Hepatocyte (in vitro differentiated cells): Measurements from ENCODE around the gene SULT1E1. TPM values are rescaled to one million over a fixed set of nuclear protein-coding genes. Genes with fewer than 3 reads are reported as not detected.

Source experiments
- DNase-seq: peaks from one replicate; pipeline ENCODE4 v3.0.0-alpha.2; 2016; ENCODE audit warnings: low spot score
- H2AFZ ChIP-seq: fragments of 200-600 bp; sonication (generic); 2 replicates; pipeline ENCODE4 v1.6.0; 2016; ENCODE audit warnings: antibody characterized with exemption, mild to moderate bottlenecking
- H3K27ac ChIP-seq: fragments of 200-600 bp; sonication (generic); 2 replicates; pipeline ENCODE4 v1.5.1; 2016; ENCODE audit warnings: mild to moderate bottlenecking
- H3K27me3 ChIP-seq: fragments of 200-600 bp; sonication (generic); 2 replicates; pipeline ENCODE4 v1.6.1; 2016
- H3K36me3 ChIP-seq: fragments of 200-600 bp; sonication (generic); replicated peaks from 2 replicates; pipeline ENCODE4 v1.5.1; 2016; ENCODE audit warnings: low read depth; ENCODE audit not compliant: insufficient read depth
- H3K4me1 ChIP-seq: fragments of 200-600 bp; sonication (generic); 2 replicates; pipeline ENCODE4 v1.5.1; 2016; ENCODE audit warnings: mild to moderate bottlenecking, moderate library complexity; ENCODE audit not compliant: insufficient read depth
- H3K4me2 ChIP-seq: fragments of 200-600 bp; sonication (generic); 2 replicates; pipeline ENCODE4 v1.6.0; 2016
- H3K4me3 ChIP-seq: fragments of 200-600 bp; sonication (generic); 2 replicates; pipeline ENCODE4 v1.5.1; 2016; ENCODE audit warnings: mild to moderate bottlenecking
- H3K79me2 ChIP-seq: fragments of 200-600 bp; sonication (generic); 2 replicates; pipeline ENCODE4 v1.6.0; 2017; ENCODE audit warnings: mild to moderate bottlenecking
- H3K9me2 ChIP-seq: fragments of 200-600 bp; sonication (generic); replicated peaks from 2 replicates; pipeline ENCODE4 v1.6.0; 2017; ENCODE audit warnings: mild to moderate bottlenecking; ENCODE audit not compliant: insufficient read depth
- H3K9me3 ChIP-seq: fragments of 200-600 bp; sonication (generic); 2 replicates; pipeline ENCODE4 v1.5.1; 2016; ENCODE audit warnings: low read depth, mild to moderate bottlenecking
- H4K20me1 ChIP-seq: fragments of 200-600 bp; sonication (generic); 2 replicates; pipeline ENCODE4 v1.6.0; 2016; ENCODE audit warnings: mild to moderate bottlenecking; ENCODE audit not compliant: insufficient read depth, poor library complexity, severe bottlenecking
- CTCF ChIP-seq: fragments of 200-600 bp; sonication (generic); IDR thresholded peaks from 2 replicates; pipeline ENCODE4 v1.5.1; 2016; ENCODE audit warnings: antibody characterized with exemption, mild to moderate bottlenecking; ENCODE audit not compliant: poor library complexity
- EZH2 ChIP-seq: fragments of 200-600 bp; sonication (generic); IDR thresholded peaks from 2 replicates; pipeline ENCODE4 v1.6.1; 2016; ENCODE audit warnings: antibody characterized with exemption, mild to moderate bottlenecking, borderline replicate concordance
- EZH2phosphoT487 ChIP-seq: fragments of 200-600 bp; sonication (generic); IDR thresholded peaks from one replicate; pipeline ENCODE4 v1.6.1; 2018; ENCODE audit warnings: antibody characterized with exemption, mild to moderate bottlenecking, low read depth, moderate library complexity; ENCODE audit not compliant: unreplicated experiment, severe bottlenecking
- WGBS: methylation state at CpG from one replicate; pipeline ENCODE4 v1.1.6; 2016; ENCODE audit warnings: low lambda C conversion rate; ENCODE audit errors: missing lambda C conversion rate; 5-methylcytosine and 5-hydroxymethylcytosine counted together
- polyA plus RNA-seq: library from polyadenylated mRNA; unstranded; fragments of >200 nt; fragmentation: Nextera tagmentation; extraction: Ambion mirVana; gene quantifications from 2 replicates; pipeline ENCODE4 v1.2.1, GENCODE V29; 2016
- total RNA-seq: library from RNA; depleted of rRNA; stranded (reverse); fragments of >200 nt; gene quantifications from 2 replicates; pipeline ENCODE4 v1.2.3, GENCODE V29; 2014

Gene SULT1E1
- total and polyA plus RNA-seq, 2 experiments from 2014 or later, result 42.1 to 72.5 TPM

GRCh38 chr4:69860521-69861298 is 765 bp upstream of the SULT1E1 start:
- Histone ChIP-seq H3K36me3 (no peaks in the 10 kb centered on the region), H4K20me1 (no peaks in the 10 kb centered on the region), H3K27me3 (no peaks in the 10 kb centered on the region), H3K4me3 (no peak overlapping the region), H2AFZ (no peak overlapping the region), H3K4me2 (peak overlapping the region; percentile 60), H3K9me2 (no peaks in the 10 kb centered on the region), H3K9me3 (no peaks in the 10 kb centered on the region), H3K4me1 (peaks cover 15% of the 10 kb centered on the region), H3K27ac (peak overlapping the region; percentile 25), H3K79me2 (peaks cover 10% of the 10 kb centered on the region)
- 76% methylated on average over 1 of the region's 1 CpG for WGBS
- DNase-seq, result no peak
- no peak for TF ChIP-seq EZH2
- TF ChIP-seq EZH2phosphoT487, result no peak
- no peak for TF ChIP-seq CTCF

GRCh38 chr4:69859140-69859685 is 732 bp downstream of the SULT1E1 start:
- Histone ChIP-seq H3K9me3 (no peaks in the 10 kb centered on the region), H3K4me2 (peak overlapping the region; percentile 60), H3K9me2 (no peaks in the 10 kb centered on the region), H3K27ac (peak overlapping the region; percentile 48), H3K79me2 (peaks cover 10% of the 10 kb centered on the region), H3K27me3 (no peaks in the 10 kb centered on the region), H3K36me3 (no peaks in the 10 kb centered on the region), H3K4me3 (no peak overlapping the region), H4K20me1 (no peaks in the 10 kb centered on the region), H3K4me1 (peaks cover 15% of the 10 kb centered on the region), H2AFZ (no peak overlapping the region)
- TF ChIP-seq EZH2phosphoT487 (no peak), EZH2 (no peak), CTCF (no peak)
- no peak for DNase-seq
- WGBS, result 82% methylated on average over 1 of the region's 1 CpG

- Histone ChIP-seq H4K20me1 (no peaks in the 10 kb centered on the region), H3K4me2 (peak overlapping the region; percentile 60), H3K9me3 (no peaks in the 10 kb centered on the region), H3K9me2 (no peaks in the 10 kb centered on the region), H3K27ac (peak overlapping the region; percentile 48), H3K27me3 (no peaks in the 10 kb centered on the region), H3K36me3 (no peaks in the 10 kb centered on the region), H3K4me1 (peaks cover 15% of the 10 kb centered on the region), H3K4me3 (no peak overlapping the region), H2AFZ (no peak overlapping the region), H3K79me2 (peaks cover 10% of the 10 kb centered on the region)
- 37% methylated on average over 1 of the region's 1 CpG for WGBS
- DNase-seq, result peak; percentile 13
- TF ChIP-seq CTCF (no peak), EZH2phosphoT487 (no peak), EZH2 (no peak)
Observed at GRCh38 chr4:69858690-69859089, 1.3 kb downstream of the SULT1E1 start.
